H9 (cell line): ENCODE results near the gene PDE3B. TPM values are rescaled to one million over a fixed set of nuclear protein-coding genes. Genes with fewer than 3 reads are reported as not detected.

Experiments used
- DNase-seq: peaks from one replicate; pipeline ENCODE4 v3.0.0-alpha.2; 2017
- H2AFZ ChIP-seq: one replicate; pipeline ENCODE4 v1.6.1; 2013; ENCODE audit warnings: mild to moderate bottlenecking, low read length, control low read depth, moderate library complexity
- H2AK5ac ChIP-seq: 2 replicates; pipeline ENCODE4 v1.6.1; 2013; ENCODE audit warnings: low read length, control low read depth, mixed read lengths; ENCODE audit not compliant: insufficient read length
- H2BK120ac ChIP-seq: one replicate; pipeline ENCODE4 v1.6.1; 2013; ENCODE audit warnings: low read depth, mild to moderate bottlenecking, low read length, control low read depth, inconsistent platforms; ENCODE audit not compliant: poor library complexity, severe bottlenecking
- H2BK12ac ChIP-seq: 2 replicates; pipeline ENCODE4 v1.6.1; 2013; ENCODE audit warnings: low read length, control low read depth, mixed read lengths, low read depth; ENCODE audit not compliant: insufficient read length
- H2BK15ac ChIP-seq: 2 replicates; pipeline ENCODE4 v1.6.1; 2013; ENCODE audit warnings: low read depth, low read length, control low read depth
- H2BK20ac ChIP-seq: one replicate; pipeline ENCODE4 v1.6.1; 2013; ENCODE audit warnings: low read depth, mild to moderate bottlenecking, low read length, control low read depth, inconsistent platforms; ENCODE audit not compliant: poor library complexity, severe bottlenecking
- H2BK5ac ChIP-seq: 2 replicates; pipeline ENCODE4 v1.6.1; 2013; ENCODE audit warnings: low read length, control low read depth, mixed read lengths; ENCODE audit not compliant: insufficient read length
- H3K14ac ChIP-seq: 2 replicates; pipeline ENCODE4 v1.6.1; 2013; ENCODE audit warnings: low read length, control low read depth; ENCODE audit not compliant: insufficient read depth
- H3K18ac ChIP-seq: 2 replicates; pipeline ENCODE4 v1.6.1; 2013; ENCODE audit warnings: low read depth, mild to moderate bottlenecking, mixed read lengths, low read length, control low read depth; ENCODE audit not compliant: insufficient read length
- H3K23ac ChIP-seq: 2 replicates; pipeline ENCODE4 v1.6.1; 2013; ENCODE audit warnings: low read length, control low read depth, mixed read lengths, low read depth; ENCODE audit not compliant: insufficient read length
- H3K23me2 ChIP-seq: 2 replicates; pipeline ENCODE4 v1.6.1; 2013; ENCODE audit warnings: low read depth, mild to moderate bottlenecking, mixed read lengths, low read length, control low read depth; ENCODE audit not compliant: insufficient read length, poor library complexity, severe bottlenecking
- H3K27ac ChIP-seq: 2 replicates; pipeline ENCODE4 v1.5.1; 2013; ENCODE audit warnings: low read length, control low read depth, mixed read lengths, low read depth; ENCODE audit not compliant: insufficient read length
- H3K27me3 ChIP-seq: 2 replicates; pipeline ENCODE4 v1.6.1; 2013; ENCODE audit warnings: low read length, control low read depth, inconsistent platforms; ENCODE audit not compliant: insufficient read depth
- H3K4ac ChIP-seq: 2 replicates; pipeline ENCODE4 v1.6.1; 2013; ENCODE audit warnings: low read depth, mild to moderate bottlenecking, control low read depth, inconsistent platforms, low read length, moderate library complexity
- H3K4me1 ChIP-seq: 2 replicates; pipeline ENCODE4 v1.6.1; 2013; ENCODE audit warnings: low read length, control low read depth, inconsistent platforms; ENCODE audit not compliant: insufficient read depth
- H3K4me2 ChIP-seq: 2 replicates; pipeline ENCODE4 v1.6.1; 2013; ENCODE audit warnings: low read length, control low read depth, mixed read lengths; ENCODE audit not compliant: insufficient read length, insufficient read depth
- H3K56ac ChIP-seq: 2 replicates; pipeline ENCODE4 v1.6.1; 2013; ENCODE audit warnings: low read depth, mild to moderate bottlenecking, mixed read lengths, low read length, control low read depth; ENCODE audit not compliant: insufficient read length
- H3K79me1 ChIP-seq: 2 replicates; pipeline ENCODE4 v1.6.1; 2013; ENCODE audit warnings: low read depth, mild to moderate bottlenecking, moderate library complexity, low read length, control low read depth, inconsistent platforms; ENCODE audit not compliant: insufficient read depth, poor library complexity, severe bottlenecking
- H3K79me2 ChIP-seq: 2 replicates; pipeline ENCODE4 v1.6.1; 2013; ENCODE audit warnings: low read length, control low read depth, inconsistent platforms; ENCODE audit not compliant: insufficient read depth
- H3K9ac ChIP-seq: 2 replicates; pipeline ENCODE4 v1.6.1; 2013; ENCODE audit warnings: low read length, control low read depth, mixed read lengths; ENCODE audit not compliant: insufficient read length; ENCODE audit errors: extremely low read depth
- H3K9me3 ChIP-seq: one replicate; pipeline ENCODE4 v1.6.1; 2013; ENCODE audit warnings: low read depth, low read length, inconsistent platforms; ENCODE audit not compliant: control insufficient read depth
- H3T11ph ChIP-seq: one replicate; pipeline ENCODE4 v1.6.1; 2013; ENCODE audit warnings: mild to moderate bottlenecking, low read length, control low read depth, inconsistent platforms
- H4K20me1 ChIP-seq: one replicate; pipeline ENCODE4 v1.6.1; 2013; ENCODE audit not compliant: control insufficient read depth, insufficient read length, insufficient read depth
- H4K5ac ChIP-seq: 2 replicates; pipeline ENCODE4 v1.6.1; 2013; ENCODE audit warnings: low read depth, mild to moderate bottlenecking, mixed read lengths, low read length, control low read depth; ENCODE audit not compliant: insufficient read length
- H4K8ac ChIP-seq: replicated peaks from 2 replicates; pipeline ENCODE4 v1.6.1; 2013; ENCODE audit warnings: low read length, control low read depth, mixed read lengths, low read depth; ENCODE audit not compliant: insufficient read length
- H4K91ac ChIP-seq: 2 replicates; pipeline ENCODE4 v1.6.1; 2013; ENCODE audit warnings: low read depth, mild to moderate bottlenecking, moderate library complexity, mixed read lengths, low read length, control low read depth; ENCODE audit not compliant: insufficient read length
- H3K27ac Mint-ChIP-seq, 3 experiments: 2 replicates in 2 of 3; 3 replicates in 1 of 3; pipeline ENCODE4 v1.8.0; 2020 to 2021; ENCODE audit warnings: mixed read lengths in 3 of 3, mild to moderate bottlenecking in 1 of 3, moderate library complexity in 1 of 3
- H3K27me3 Mint-ChIP-seq: 2 replicates; pipeline ENCODE4 v1.8.0; 2021; ENCODE audit warnings: low read depth, mild to moderate bottlenecking, moderate library complexity, mixed read lengths
- H3K36me3 Mint-ChIP-seq, 3 experiments: 2 replicates in 2 of 3; 3 replicates in 1 of 3; pipeline ENCODE4 v1.8.0; 2020 to 2021; ENCODE audit warnings: low read depth in 3 of 3, mixed read lengths in 3 of 3; ENCODE audit not compliant: insufficient read depth in 1 of 3
- H3K4me1 Mint-ChIP-seq, 2 experiments: 2 replicates each; pipeline ENCODE4 v1.8.0; 2020; ENCODE audit warnings: mixed read lengths in 2 of 2
- H3K4me3 Mint-ChIP-seq, 2 experiments: 2 replicates in 1 of 2; 3 replicates in 1 of 2; pipeline ENCODE4 v1.8.0; 2020 to 2021; ENCODE audit warnings: mild to moderate bottlenecking in 2 of 2, mixed read lengths in 2 of 2, moderate library complexity in 1 of 2
- H3K9me3 Mint-ChIP-seq, 2 experiments: 2 replicates in 1 of 2; 3 replicates in 1 of 2; pipeline ENCODE4 v1.8.0; 2020; ENCODE audit warnings: mild to moderate bottlenecking in 2 of 2, mixed read lengths in 2 of 2, moderate library complexity in 1 of 2
- WGBS: extraction: QIAGEN DNeasy Blood & Tissue Kit; methylation state at CpG from one replicate; pipeline ENCODE4 v1.1.7; 2013; ENCODE audit warnings: missing lambda C conversion rate, low lambda C conversion rate, mixed read lengths; ENCODE audit not compliant: insufficient read length; ENCODE audit errors: extremely low coverage; 5-methylcytosine and 5-hydroxymethylcytosine counted together
- total RNA-seq: library from RNA; stranded (reverse); gene quantifications from 2 replicates; pipeline ENCODE4 v1.2.1, GENCODE V29; 2021
- TF ChIP-seq, protein P1 (sequence below): fragments of 200-600 bp; sonication (generic); conservative IDR thresholded peaks from 3 replicates; pipeline ENCODE4 v1.8.0; 2021; ENCODE audit warnings: antibody characterized with exemption, mild to moderate bottlenecking

PDE3B gene
- total RNA-seq, 1 experiment from 2014 or later, result 6.6 TPM

- Histone ChIP-seq H3K4me1 (no peaks in the 10 kb centered on the region), H2BK12ac (no peak overlapping the region), H3K4ac (no peak overlapping the region), H3K23ac (no peak overlapping the region), H3K9me3 (no peaks in the 10 kb centered on the region), H3K14ac (no peak overlapping the region), H3K23me2 (no peaks in the 10 kb centered on the region), H4K91ac (no peak overlapping the region), H4K8ac (no peak overlapping the region), H3K27me3 (no peaks in the 10 kb centered on the region), H2AFZ (no peak overlapping the region), H2BK20ac (no peak overlapping the region), H3K27ac (no peak overlapping the region), H2BK120ac (no peak overlapping the region), H2AK5ac (no peak overlapping the region), H2BK5ac (no peak overlapping the region), H3K79me1 (no peaks in the 10 kb centered on the region), H3T11ph (no peak overlapping the region), H3K18ac (no peak overlapping the region), H4K5ac (no peak overlapping the region), H3K56ac (no peak overlapping the region), H2BK15ac (no peak overlapping the region), H3K9ac (no peak overlapping the region), H4K20me1 (no peaks in the 10 kb centered on the region), H3K4me2 (no peak overlapping the region), H3K79me2 (no peaks in the 10 kb centered on the region)
- DNase-seq, result no peak
- TF ChIP-seq, protein P1, sequence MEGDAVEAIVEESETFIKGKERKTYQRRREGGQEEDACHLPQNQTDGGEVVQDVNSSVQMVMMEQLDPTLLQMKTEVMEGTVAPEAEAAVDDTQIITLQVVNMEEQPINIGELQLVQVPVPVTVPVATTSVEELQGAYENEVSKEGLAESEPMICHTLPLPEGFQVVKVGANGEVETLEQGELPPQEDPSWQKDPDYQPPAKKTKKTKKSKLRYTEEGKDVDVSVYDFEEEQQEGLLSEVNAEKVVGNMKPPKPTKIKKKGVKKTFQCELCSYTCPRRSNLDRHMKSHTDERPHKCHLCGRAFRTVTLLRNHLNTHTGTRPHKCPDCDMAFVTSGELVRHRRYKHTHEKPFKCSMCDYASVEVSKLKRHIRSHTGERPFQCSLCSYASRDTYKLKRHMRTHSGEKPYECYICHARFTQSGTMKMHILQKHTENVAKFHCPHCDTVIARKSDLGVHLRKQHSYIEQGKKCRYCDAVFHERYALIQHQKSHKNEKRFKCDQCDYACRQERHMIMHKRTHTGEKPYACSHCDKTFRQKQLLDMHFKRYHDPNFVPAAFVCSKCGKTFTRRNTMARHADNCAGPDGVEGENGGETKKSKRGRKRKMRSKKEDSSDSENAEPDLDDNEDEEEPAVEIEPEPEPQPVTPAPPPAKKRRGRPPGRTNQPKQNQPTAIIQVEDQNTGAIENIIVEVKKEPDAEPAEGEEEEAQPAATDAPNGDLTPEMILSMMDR, result no peak
- no peak overlapping the region for H3K4me3 Mint-ChIP-seq
- H3K36me3 Mint-ChIP-seq, result no peaks in the 10 kb centered on the region
- peaks cover 3 to 5% of the 10 kb centered on the region in 2 experiments; a peak in 1 of 4 replicates for H3K4me1 Mint-ChIP-seq
- no peaks in the 10 kb centered on the region for H3K9me3 Mint-ChIP-seq
- WGBS, result no CpG with 5 or more reads among the region's 2 CpGs
- H3K27ac Mint-ChIP-seq, result no peak overlapping the region
- H3K27me3 Mint-ChIP-seq, result no peaks in the 10 kb centered on the region
Observed at GRCh38 chr11:14617241-14618027, 26.2 kb upstream of the PDE3B start.
